Measurements from ENCODE around the gene AREL1.

DNA sequence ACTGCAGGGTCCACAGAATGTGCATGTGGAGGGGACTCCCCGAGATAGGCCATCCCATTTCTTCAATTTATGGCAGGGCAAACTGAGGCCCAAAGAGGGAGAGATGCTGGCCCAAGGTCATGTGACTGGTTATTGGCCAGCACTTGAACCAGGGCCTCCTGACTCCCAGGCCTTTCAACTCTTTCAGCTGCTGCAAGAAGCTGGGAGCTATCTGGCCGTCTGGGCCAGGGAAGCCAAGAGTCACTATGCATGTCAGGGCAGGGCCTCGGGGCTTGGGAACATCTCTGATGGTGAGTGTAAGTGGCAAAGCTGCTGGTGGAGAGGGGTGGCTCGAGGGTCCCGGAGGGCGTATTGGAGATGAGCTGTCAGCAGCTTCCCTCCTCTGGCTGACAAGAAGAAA is 91.3 kb downstream of the AREL1 start:
- TF ChIP-seq POLR2A (IDR thresholded peaks at IDR 0.05): no peak
- TF ChIP-seq, protein P1, sequence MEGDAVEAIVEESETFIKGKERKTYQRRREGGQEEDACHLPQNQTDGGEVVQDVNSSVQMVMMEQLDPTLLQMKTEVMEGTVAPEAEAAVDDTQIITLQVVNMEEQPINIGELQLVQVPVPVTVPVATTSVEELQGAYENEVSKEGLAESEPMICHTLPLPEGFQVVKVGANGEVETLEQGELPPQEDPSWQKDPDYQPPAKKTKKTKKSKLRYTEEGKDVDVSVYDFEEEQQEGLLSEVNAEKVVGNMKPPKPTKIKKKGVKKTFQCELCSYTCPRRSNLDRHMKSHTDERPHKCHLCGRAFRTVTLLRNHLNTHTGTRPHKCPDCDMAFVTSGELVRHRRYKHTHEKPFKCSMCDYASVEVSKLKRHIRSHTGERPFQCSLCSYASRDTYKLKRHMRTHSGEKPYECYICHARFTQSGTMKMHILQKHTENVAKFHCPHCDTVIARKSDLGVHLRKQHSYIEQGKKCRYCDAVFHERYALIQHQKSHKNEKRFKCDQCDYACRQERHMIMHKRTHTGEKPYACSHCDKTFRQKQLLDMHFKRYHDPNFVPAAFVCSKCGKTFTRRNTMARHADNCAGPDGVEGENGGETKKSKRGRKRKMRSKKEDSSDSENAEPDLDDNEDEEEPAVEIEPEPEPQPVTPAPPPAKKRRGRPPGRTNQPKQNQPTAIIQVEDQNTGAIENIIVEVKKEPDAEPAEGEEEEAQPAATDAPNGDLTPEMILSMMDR (IDR thresholded peaks at IDR 0.05): no peak

All from prostate gland (tissue), 2 donors.